Left lung (tissue), 14 donors: ENCODE data around the gene FRY. TPM values are rescaled to one million over a fixed set of nuclear protein-coding genes. Genes with fewer than 3 reads are reported as not detected.
"Not testable (repeated sequence)": the region's sequence is repeated elsewhere in the genome, so short reads cannot be mapped to it uniquely, and the experiment has no call there.

Source experiments
- ATAC-seq: fragments of 200-7000 bp; cut with Tn5 transposase; one replicate; pipeline ENCODE4 v1.9.1; 2020; ENCODE audit warnings: moderate library complexity
- DNase-seq, 4 donors: peaks; one replicate each; pipeline ENCODE4 v3.0.0-alpha.2; 2013 to 2020
- H3K27ac ChIP-seq, 2 donors: fragments of 200-600 bp; sonication (generic) in 1 of 2; one replicate each; pipeline versions ENCODE4 v1.5.0 to v1.8.0; 2020 to 2021
- H3K27me3 ChIP-seq, 2 donors: fragments of 200-600 bp; sonication (generic) in 1 of 2; one replicate each; pipeline versions ENCODE4 v1.5.0 to v1.8.0; 2020 to 2021
- H3K36me3 ChIP-seq, 2 donors: fragments of 200-600 bp; sonication (generic) in 1 of 2; one replicate each; pipeline versions ENCODE4 v1.5.0 to v1.8.0; 2020 to 2021
- H3K4me1 ChIP-seq, 2 donors: fragments of 200-600 bp; one replicate each; pipeline ENCODE4 v1.8.0; 2021
- H3K4me3 ChIP-seq, 2 donors: fragments of 200-600 bp; sonication (generic) in 1 of 2; one replicate each; pipeline versions ENCODE4 v1.5.0 to v1.8.0; 2020 to 2021; ENCODE audit warnings: mild to moderate bottlenecking in 1 of 2
- H3K9me3 ChIP-seq, 2 donors: fragments of 200-600 bp; sonication (generic) in 1 of 2; one replicate each; pipeline versions ENCODE4 v1.5.0 to v1.8.0; 2020 to 2021
- intact Hi-C, 2 donors: fragments of 100-400 bp; cut with DNase I; formaldehyde crosslinking; loops; one replicate each; pipeline versions ENCODE4 v1.11.2 to v1.14.2; 2022
- long read RNA-seq, 12 donors: library from polyadenylated mRNA in 2 of 12; unstranded in 2 of 12; transcript quantifications; one replicate each; pipeline ENCODE4 v2.0.0 and lab custom pipeline, GENCODE V29; 2019 to 2026
- polyA plus RNA-seq, 6 donors: library from polyadenylated mRNA; unstranded; fragments of 120-200 nt; gene quantifications; one replicate each; pipeline ENCODE4 v1.2.1, GENCODE V29; 2013; ENCODE audit not compliant: insufficient read length in 6 of 6
- total RNA-seq, 2 donors: library from RNA; stranded (reverse); fragmentation: NEBNext Ultra II Directional; extraction: Animal tissue kit (Norgen Biotek cat#: 25700); gene quantifications; one replicate each; pipeline ENCODE4 v1.2.1, GENCODE V29; 2021
- TF ChIP-seq, protein P1 (sequence below), 2 donors: fragments of 200-600 bp; sonication (generic) in 1 of 2; IDR thresholded peaks; one replicate each; pipeline versions ENCODE4 v1.5.0 to v1.8.0; 2021; ENCODE audit warnings: antibody characterized with exemption in 2 of 2
- donor health status: DM: no; HTN: yes; CAD: no.
- donor health status: DM: no; HTN: no; CAD: no.

FRY gene
- 10 to 100 TPM; 49.2 to 51.8 TPM for total RNA-seq
- 10 to 100 TPM; 41.6 to 53.4 (median 47.5) TPM for polyA plus RNA-seq
- long read RNA-seq, donor 1 = 0 reads
- long read RNA-seq, donor 2, partial matches to known transcripts = 30 of 31 reads
- long read RNA-seq, donor 2, other reads (novel, unspliced or antisense) = 0 of 31 reads
- long read RNA-seq, donor 3 = 0 reads
- long read RNA-seq, donor 4, partial matches to known transcripts = 13 of 19 reads
- long read RNA-seq, donor 4, other reads (novel, unspliced or antisense) = 6 of 19 reads
- long read RNA-seq, donor 5 = 0 reads
- long read RNA-seq, donor 6, partial matches to known transcripts = 19 of 19 reads
- long read RNA-seq, donor 6, other reads (novel, unspliced or antisense) = 0 of 19 reads
- long read RNA-seq, donor 7 = 0 reads
- long read RNA-seq, donor 8, partial matches to known transcripts = 11 of 11 reads
- long read RNA-seq, donor 8, other reads (novel, unspliced or antisense) = 0 of 11 reads
- long read RNA-seq, donor 9 = 0 reads
- long read RNA-seq, donor 10, partial matches to known transcripts = 7 of 10 reads
- long read RNA-seq, donor 10, other reads (novel, unspliced or antisense) = 3 of 10 reads
- long read RNA-seq, donor 11, partial matches to known transcripts = 0 of 1 reads
- long read RNA-seq, donor 11, other reads (novel, unspliced or antisense) = 0 of 1 reads
- long read RNA-seq, donor 12 = 0 reads

DNA sequence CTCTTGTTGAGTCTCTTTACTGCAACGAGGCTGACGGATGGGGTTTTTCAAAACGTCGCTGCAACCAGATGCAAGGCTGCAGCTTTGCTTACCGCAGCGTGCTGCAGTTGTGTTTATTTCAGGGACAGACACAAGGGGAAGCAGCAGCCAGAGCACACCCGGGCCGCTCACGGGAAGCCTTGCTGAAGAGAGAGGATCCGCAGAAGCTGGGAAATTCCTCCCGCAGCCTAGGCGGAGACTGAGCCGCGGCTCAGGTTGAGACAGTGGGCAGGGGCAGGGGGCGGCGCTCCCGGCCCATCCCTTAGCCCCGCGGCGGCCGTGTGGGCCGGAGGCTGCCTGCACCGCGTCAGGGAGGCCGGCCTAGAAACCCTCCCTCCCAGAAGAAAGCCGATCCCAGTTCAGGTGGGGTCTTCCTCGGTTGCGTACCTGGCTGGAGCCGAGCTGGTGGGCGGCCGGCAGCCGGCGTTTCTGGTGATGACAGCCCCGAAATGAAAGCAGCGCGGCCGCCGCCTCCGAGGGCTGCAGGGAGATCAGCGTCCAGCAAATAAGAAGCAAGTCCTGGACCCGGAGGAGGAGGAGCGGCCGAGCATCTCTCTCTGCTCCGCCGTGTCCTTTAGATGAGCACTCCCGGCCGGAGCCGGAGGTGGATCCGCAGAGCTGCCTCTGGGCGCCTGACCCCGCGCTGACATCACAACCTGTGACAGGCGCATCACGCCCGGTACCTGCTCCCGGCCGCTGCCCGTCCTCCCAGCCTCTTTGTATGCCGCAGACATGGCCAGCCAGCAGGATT is at the start of gene FRY:
TSS of gene FRY (plus strand) at position 750 of the 790 bp plus-strand sequence. CDS start at position 772, 22 bp downstream.
- TF ChIP-seq, protein P1, sequence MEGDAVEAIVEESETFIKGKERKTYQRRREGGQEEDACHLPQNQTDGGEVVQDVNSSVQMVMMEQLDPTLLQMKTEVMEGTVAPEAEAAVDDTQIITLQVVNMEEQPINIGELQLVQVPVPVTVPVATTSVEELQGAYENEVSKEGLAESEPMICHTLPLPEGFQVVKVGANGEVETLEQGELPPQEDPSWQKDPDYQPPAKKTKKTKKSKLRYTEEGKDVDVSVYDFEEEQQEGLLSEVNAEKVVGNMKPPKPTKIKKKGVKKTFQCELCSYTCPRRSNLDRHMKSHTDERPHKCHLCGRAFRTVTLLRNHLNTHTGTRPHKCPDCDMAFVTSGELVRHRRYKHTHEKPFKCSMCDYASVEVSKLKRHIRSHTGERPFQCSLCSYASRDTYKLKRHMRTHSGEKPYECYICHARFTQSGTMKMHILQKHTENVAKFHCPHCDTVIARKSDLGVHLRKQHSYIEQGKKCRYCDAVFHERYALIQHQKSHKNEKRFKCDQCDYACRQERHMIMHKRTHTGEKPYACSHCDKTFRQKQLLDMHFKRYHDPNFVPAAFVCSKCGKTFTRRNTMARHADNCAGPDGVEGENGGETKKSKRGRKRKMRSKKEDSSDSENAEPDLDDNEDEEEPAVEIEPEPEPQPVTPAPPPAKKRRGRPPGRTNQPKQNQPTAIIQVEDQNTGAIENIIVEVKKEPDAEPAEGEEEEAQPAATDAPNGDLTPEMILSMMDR (IDR thresholded peaks at IDR 0.05) = no peak
- no peaks in the 10 kb centered on the region for H3K9me3 ChIP-seq
- peaks cover 0 to 45% of the 10 kb centered on the region in 2 donors for H3K4me1 ChIP-seq
- peak within 1 kb of the TSS; percentile 73 to 79 for H3K4me3 ChIP-seq
- H3K27ac ChIP-seq = peak within 1 kb of the TSS; percentile 76 to 77
- peak; percentile 37 to 95 (median 66) for DNase-seq
- intact Hi-C loops = no loop called here
- H3K36me3 ChIP-seq = no peaks in the 10 kb centered on the region
- no peaks in the 10 kb centered on the region for H3K27me3 ChIP-seq
- peak; percentile 87 for ATAC-seq

DNA sequence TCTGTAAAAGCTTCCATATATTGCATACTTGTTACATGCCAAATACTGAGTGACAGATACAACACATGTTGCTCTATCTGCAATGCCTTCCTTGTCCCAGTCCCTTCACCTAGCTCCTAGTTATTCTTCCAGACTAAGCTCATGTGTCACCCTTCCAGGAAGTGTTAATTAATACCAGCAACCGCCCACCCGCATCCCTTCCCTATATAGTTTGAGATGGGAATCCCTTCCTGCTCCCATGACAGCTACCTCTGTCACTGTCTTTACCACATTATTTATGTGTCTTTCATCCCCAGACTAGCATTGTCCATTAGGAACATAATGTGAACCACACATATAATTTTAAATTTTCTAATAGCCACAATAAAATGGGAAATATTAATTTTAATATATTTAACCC is 49.5 kb upstream of the FRY start:
- H3K27me3 ChIP-seq = no peaks in the 10 kb centered on the region
- H3K9me3 ChIP-seq = no peaks in the 10 kb centered on the region
- peaks cover 2 to 12% of the 10 kb centered on the region in 2 donors for H3K4me1 ChIP-seq
- peak overlapping the region in 1 of 2 donors; percentile 9 for H3K27ac ChIP-seq
- no peak overlapping the region for H3K4me3 ChIP-seq
- DNase-seq (no peak), ATAC-seq (peak; percentile 12)
- intact Hi-C loops = no loop called here
- no peaks in the 10 kb centered on the region for H3K36me3 ChIP-seq
- TF ChIP-seq, protein P1 (IDR thresholded peaks at IDR 0.05) = no peak

DNA sequence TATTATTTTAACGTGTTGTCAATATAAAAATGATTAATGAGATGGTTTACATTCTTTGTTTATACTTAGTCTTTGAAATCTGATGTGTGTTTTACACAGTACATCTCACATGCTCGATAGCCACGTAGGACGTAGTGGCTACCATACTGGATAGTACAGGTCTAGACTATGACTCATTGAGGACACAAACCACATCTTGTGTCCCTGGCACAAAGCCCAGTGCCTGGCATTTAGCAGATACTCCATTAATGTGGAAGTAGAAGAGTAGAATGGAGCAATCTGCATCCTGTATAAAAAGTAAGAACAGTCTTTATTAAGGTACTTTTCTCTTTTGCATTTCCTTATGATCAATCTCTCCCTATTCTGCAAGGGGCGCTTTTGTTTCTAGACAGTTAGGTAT is 49.0 kb upstream of the FRY start:
- Histone ChIP-seq H3K4me3 (no peak overlapping the region), H3K4me1 (peaks cover 2 to 12% of the 10 kb centered on the region in 2 donors), H3K9me3 (no peaks in the 10 kb centered on the region), H3K27ac (peak overlapping the region in 1 of 2 donors; percentile 9), H3K27me3 (no peaks in the 10 kb centered on the region), H3K36me3 (no peaks in the 10 kb centered on the region)
- TF ChIP-seq, protein P1 (IDR thresholded peaks at IDR 0.05) = no peak
- peak; percentile 94 for ATAC-seq
- intact Hi-C loops = no loop called here
- DNase-seq = peak in 1 of 4 donors; percentile 89

DNA sequence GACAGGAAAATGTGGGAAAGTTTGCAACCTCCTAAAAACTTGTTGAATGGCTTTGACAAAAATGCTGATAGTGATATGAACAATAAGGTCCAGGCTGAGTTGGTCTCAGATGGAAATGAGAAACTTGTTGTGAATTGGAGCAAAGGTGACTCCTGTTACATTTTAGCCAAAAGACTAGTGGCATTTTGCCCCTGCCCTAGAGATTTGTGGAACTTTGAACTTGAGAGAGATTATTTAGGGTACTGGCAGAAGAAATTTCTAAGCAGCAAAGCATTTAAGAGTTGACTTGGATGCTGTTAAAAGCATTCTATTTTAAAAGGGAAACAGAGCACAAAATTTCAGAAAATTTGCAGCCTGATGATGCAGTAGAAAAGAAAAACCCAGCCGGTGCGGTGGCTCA is 47.9 kb upstream of the FRY start:
- intact Hi-C loops = not testable (repeated sequence)

DNA sequence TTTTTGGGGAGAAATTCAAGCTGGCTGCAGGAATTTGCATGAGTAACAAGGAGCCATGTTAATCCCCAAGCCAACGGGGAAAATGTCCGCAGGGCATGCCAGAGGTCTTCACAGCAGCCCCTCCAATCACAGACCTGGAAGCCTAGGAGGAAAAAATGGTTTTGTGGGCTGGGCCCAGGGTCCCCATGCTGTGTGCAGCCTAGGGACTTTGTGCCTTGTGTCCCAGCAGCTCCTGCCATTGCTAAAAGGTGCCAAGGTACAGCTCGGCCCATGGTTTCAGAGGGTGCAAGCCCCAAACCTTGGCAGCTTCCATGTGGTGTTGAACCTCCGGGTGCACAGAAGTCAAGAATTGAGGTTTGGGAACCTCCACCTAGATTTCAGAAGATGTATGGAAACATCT is 47.2 kb upstream of the FRY start:
- ATAC-seq, H3K9me3 ChIP-seq: not testable (repeated sequence)

More for the DNA sequence above, 47.9 kb upstream of the FRY start:
- H3K4me3 ChIP-seq, H3K36me3 ChIP-seq, ATAC-seq, DNase-seq, H3K27ac ChIP-seq, H3K9me3 ChIP-seq, H3K27me3 ChIP-seq: not testable (repeated sequence)
- peaks cover 2 to 12% of the 10 kb centered on the region in 2 donors for H3K4me1 ChIP-seq

More for the DNA sequence above, 47.2 kb upstream of the FRY start:
- H3K36me3 ChIP-seq, DNase-seq, H3K27me3 ChIP-seq, intact Hi-C loops, H3K27ac ChIP-seq, H3K4me3 ChIP-seq: not testable (repeated sequence)
- peaks cover 2 to 12% of the 10 kb centered on the region in 2 donors for H3K4me1 ChIP-seq
